ENCODE data around the gene SPOUT1. TPM values are rescaled to one million over a fixed set of nuclear protein-coding genes. Genes with fewer than 3 reads are reported as not detected.
A peak's percentile ranks its signal among the peaks of the same experiment; 100 is the strongest.

Gene SPOUT1
- total and polyA plus RNA-seq, 2 of the 13 experiments (the other 11 are each of a cell fraction or from before 2014, with no cell fraction given) = 39.0 to 45.8 TPM

DNA sequence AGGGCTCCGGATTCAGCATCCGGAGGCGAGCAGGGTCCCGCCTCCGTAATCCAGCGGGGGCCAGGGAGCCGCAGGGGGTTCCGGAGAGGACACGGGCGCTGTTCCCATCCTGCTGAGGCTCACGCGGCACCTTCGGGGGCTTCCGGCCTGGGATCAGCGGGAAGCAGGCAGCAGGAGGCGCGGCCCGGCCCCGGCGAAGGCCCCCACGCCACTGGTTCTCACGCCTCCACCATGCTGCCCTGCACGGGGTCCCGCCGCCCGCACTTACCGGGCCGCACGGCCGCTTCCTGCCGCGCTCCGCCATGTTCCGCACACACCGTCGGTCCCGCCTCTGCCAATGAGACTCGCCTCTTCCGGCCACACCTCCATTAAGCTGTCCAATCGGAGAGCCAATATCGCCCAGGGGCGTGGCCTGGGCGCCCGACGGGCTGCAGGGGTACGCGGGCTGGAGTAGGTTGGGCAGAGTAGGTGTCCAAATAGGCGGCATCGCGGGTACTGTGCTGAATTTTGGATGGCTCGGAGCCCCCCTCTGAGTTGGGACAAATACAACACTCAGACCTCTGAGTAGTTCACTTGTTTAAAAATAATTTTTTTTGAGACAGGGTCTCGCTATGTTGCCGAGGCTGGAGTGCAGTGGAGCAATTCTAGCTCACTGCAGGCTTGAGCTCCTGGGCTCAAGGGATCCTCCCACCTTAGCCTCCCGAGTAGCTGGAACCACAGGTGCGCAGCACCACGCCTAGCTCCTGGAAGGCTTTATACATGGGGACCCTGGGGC lies at the start of gene SPOUT1 (continued):
- TF ChIP-seq, protein P1, sequence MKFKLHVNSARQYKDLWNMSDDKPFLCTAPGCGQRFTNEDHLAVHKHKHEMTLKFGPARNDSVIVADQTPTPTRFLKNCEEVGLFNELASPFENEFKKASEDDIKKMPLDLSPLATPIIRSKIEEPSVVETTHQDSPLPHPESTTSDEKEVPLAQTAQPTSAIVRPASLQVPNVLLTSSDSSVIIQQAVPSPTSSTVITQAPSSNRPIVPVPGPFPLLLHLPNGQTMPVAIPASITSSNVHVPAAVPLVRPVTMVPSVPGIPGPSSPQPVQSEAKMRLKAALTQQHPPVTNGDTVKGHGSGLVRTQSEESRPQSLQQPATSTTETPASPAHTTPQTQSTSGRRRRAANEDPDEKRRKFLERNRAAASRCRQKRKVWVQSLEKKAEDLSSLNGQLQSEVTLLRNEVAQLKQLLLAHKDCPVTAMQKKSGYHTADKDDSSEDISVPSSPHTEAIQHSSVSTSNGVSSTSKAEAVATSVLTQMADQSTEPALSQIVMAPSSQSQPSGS (CRISPR knock-in tag; IDR thresholded peaks at IDR 0.05) = peak; percentile 45; the same call in 1 of the 2 replicates
- TF ChIP-seq ZMAT3 (CRISPR knock-in tag; conservative IDR thresholded peaks at IDR 0.05) (no peak; the same call in 1 of the 2 replicates), CENPT (CRISPR knock-in tag; IDR thresholded peaks at IDR 0.05; ENCODE audit: low read depth) (peak; percentile 64; the same call in 1 of the 2 replicates), TCF12 (IDR thresholded peaks at IDR 0.05) (no peak), TCF12 (CRISPR knock-in tag; IDR thresholded peaks at IDR 0.05) (no peak; the same call in 1 of the 2 replicates), ZBTB7B (CRISPR knock-in tag; IDR thresholded peaks at IDR 0.05) (peak; percentile 85), ZNF451 (CRISPR knock-in tag; IDR thresholded peaks at IDR 0.05) (peak; percentile 53; the same call in 1 of the 2 replicates), MEIS2 (CRISPR knock-in tag; IDR thresholded peaks at IDR 0.05) (peak; percentile 76; the same call in 1 of the 2 replicates), ZNF407 (CRISPR knock-in tag; IDR thresholded peaks at IDR 0.05; ENCODE audit: not compliant biosample characterization) (peak; percentile 78), HOXA7 (CRISPR knock-in tag; IDR thresholded peaks at IDR 0.05) (no peak), RCOR2 (CRISPR knock-in tag; IDR thresholded peaks at IDR 0.05) (no peak), MIXL1 (CRISPR knock-in tag; IDR thresholded peaks at IDR 0.05) (peak; percentile 45; the same call in 1 of the 2 replicates), PHF20 (CRISPR knock-in tag; IDR thresholded peaks at IDR 0.05) (peak; percentile 74; the same call in 1 of the 2 replicates), ZNF720 (CRISPR knock-in tag; IDR thresholded peaks at IDR 0.05) (no peak), ZBTB49 (CRISPR knock-in tag; IDR thresholded peaks at IDR 0.05; ENCODE audit: borderline replicate concordance) (no peak)
- TF ChIP-seq, protein P2, sequence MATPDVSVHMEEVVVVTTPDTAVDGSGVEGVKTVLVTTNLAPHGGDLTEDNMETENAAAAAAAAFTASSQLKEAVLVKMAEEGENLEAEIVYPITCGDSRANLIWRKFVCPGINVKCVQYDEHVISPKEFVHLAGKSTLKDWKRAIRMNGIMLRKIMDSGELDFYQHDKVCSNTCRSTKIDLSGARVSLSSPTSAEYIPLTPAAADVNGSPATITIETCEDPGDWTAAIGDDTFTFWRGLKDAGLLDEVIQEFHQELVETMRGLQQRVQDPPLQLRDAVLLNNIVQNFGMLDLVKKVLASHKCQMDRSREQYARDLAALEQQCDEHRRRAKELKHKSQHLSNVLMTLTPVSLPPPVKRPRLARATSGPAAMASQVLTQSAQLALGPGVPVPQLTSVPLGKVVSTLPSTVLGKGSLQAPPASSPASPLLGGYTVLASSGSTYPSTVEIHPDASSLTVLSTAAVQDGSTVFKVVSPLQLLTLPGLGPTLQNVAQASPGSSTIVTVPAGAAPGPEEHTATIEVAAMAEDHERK (CRISPR knock-in tag; IDR thresholded peaks at IDR 0.05; ENCODE audit: low read depth) = 0 out of 2 replicates have a peak, but pooled peaks have one; percentile 38
